Lower leg skin (tissue), 3 donors: ENCODE results near the gene RAD51B.

Experiments used
- CTCF ChIP-seq, 3 donors: fragments of 450-650 bp; IDR thresholded peaks; one replicate each; pipeline ENCODE4 v1.5.1; 2016; ENCODE audit warnings: antibody characterized with exemption in 3 of 3, mild to moderate bottlenecking in 3 of 3, moderate library complexity in 2 of 3
- POLR2A ChIP-seq, 2 donors: fragments of 450-650 bp; IDR thresholded peaks; one replicate each; pipeline ENCODE4 v1.6.1; 2016 to 2017; ENCODE audit warnings: antibody characterized with exemption in 2 of 2, mild to moderate bottlenecking in 1 of 2, moderate library complexity in 1 of 2

- no peak for TF ChIP-seq POLR2A (IDR thresholded peaks at IDR 0.05)
- TF ChIP-seq CTCF (IDR thresholded peaks at IDR 0.05), result no peak
Measured at GRCh38 chr14:68192935-68193334, 373.4 kb downstream of the RAD51B start.
